Sigmoid colon (tissue), 4 donors: Measurements from ENCODE around the gene CD52.

Source experiments
- CTCF ChIP-seq, 4 experiments: fragments of 450-650 bp in 3 of 4; fragments of 200-600 bp in 1 of 4; IDR thresholded peaks; one replicate each; pipeline ENCODE4 v1.5.1; 2016 to 2019; ENCODE audit warnings: antibody characterized with exemption in 4 of 4, mild to moderate bottlenecking in 3 of 4, moderate library complexity in 2 of 4
- EP300 ChIP-seq, 4 donors: sonication (generic); formaldehyde crosslinking; IDR thresholded peaks; one replicate each; pipeline ENCODE4 v1.6.1; 2017; ENCODE audit warnings: antibody characterized with exemption in 4 of 4
- POLR2A ChIP-seq, 2 donors: fragments of 450-650 bp; IDR thresholded peaks; one replicate each; pipeline ENCODE4 v1.6.1; 2016; ENCODE audit warnings: antibody characterized with exemption in 2 of 2, mild to moderate bottlenecking in 2 of 2, moderate library complexity in 2 of 2

- TF ChIP-seq POLR2A (IDR thresholded peaks at IDR 0.05) (no peak), CTCF (IDR thresholded peaks at IDR 0.05) (no peak), EP300 (IDR thresholded peaks at IDR 0.05) (no peak)
Measured at GRCh38 chr1:26364956-26365355, 47.2 kb downstream of the CD52 start.
